Measurements from ENCODE around the gene ALG1.

DNA sequence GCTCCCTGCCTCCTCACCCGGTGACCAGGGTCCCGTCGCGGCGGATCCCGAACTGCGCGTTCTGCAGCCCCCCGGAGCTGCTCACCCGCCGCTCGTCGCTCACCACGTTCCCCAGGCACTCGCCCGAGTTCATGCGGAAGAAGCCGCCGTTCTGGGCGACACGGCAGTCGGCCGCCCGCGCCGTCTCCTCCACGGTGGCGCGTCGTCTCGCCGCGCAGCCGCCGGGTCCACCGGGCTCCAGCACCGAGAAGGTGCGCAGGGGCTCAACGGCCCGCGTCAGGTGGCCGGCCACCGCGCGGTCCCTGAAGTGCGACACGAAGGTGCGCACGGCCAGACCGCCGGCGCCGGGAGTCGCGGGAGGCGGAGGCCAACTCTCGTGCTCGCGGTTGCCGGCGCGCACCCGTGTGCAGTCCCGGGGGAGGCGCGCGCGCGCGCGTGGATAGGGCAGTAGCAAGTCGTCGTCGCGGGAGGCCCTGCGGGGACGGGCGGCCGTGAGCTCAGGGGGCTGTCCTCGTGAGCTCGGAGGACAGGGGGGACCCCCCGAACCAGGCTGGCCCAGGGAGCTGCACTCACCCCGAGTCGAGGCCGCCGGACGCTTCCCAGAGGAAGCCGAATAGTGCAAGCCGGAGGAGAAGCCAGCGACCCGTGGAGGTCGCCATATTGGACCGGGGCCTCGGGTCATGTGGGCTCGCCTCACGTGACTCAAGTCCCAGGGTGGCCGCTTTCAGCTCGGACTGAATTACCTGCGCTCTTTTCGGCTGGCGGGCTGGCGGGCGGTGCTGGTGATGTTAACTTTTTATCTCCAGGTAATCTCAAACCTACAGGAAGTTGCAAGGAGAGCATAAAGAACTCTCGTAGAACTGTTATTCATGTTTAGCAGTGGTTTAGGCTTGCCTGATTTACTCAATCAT lies 38.1 kb upstream of the ALG1 start, which contains the start of gene NAGPA:
- TF ChIP-seq, protein P1, sequence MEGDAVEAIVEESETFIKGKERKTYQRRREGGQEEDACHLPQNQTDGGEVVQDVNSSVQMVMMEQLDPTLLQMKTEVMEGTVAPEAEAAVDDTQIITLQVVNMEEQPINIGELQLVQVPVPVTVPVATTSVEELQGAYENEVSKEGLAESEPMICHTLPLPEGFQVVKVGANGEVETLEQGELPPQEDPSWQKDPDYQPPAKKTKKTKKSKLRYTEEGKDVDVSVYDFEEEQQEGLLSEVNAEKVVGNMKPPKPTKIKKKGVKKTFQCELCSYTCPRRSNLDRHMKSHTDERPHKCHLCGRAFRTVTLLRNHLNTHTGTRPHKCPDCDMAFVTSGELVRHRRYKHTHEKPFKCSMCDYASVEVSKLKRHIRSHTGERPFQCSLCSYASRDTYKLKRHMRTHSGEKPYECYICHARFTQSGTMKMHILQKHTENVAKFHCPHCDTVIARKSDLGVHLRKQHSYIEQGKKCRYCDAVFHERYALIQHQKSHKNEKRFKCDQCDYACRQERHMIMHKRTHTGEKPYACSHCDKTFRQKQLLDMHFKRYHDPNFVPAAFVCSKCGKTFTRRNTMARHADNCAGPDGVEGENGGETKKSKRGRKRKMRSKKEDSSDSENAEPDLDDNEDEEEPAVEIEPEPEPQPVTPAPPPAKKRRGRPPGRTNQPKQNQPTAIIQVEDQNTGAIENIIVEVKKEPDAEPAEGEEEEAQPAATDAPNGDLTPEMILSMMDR (conservative IDR thresholded peaks at IDR 0.05; ENCODE audit: low read depth in 2 of 2), result no peak
- TF ChIP-seq EZH2 (IDR thresholded peaks at IDR 0.05; ENCODE audit: low read depth, unreplicated experiment) (no peak), POLR2AphosphoS5 (IDR thresholded peaks at IDR 0.05; ENCODE audit: low read depth) (peak; percentile 47; the same call in 1 of the 2 replicates), CREB1 (CRISPR knock-in tag; IDR thresholded peaks at IDR 0.05; ENCODE audit: low read depth) (peak; percentile 12; the same call in 1 of the 2 replicates), EZH2phosphoT487 (IDR thresholded peaks at IDR 0.05; ENCODE audit: unreplicated experiment) (no peak), JUNB (IDR thresholded peaks at IDR 0.05; ENCODE audit: unreplicated experiment) (no peak), NANOG (IDR thresholded peaks at IDR 0.05; ENCODE audit: borderline replicate concordance) (no peak)
- TF ChIP-seq, protein P2, sequence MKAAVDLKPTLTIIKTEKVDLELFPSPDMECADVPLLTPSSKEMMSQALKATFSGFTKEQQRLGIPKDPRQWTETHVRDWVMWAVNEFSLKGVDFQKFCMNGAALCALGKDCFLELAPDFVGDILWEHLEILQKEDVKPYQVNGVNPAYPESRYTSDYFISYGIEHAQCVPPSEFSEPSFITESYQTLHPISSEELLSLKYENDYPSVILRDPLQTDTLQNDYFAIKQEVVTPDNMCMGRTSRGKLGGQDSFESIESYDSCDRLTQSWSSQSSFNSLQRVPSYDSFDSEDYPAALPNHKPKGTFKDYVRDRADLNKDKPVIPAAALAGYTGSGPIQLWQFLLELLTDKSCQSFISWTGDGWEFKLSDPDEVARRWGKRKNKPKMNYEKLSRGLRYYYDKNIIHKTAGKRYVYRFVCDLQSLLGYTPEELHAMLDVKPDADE (IDR thresholded peaks at IDR 0.05), result peak; percentile 63; the same call in 1 of the 2 replicates
- TF ChIP-seq, protein P3, sequence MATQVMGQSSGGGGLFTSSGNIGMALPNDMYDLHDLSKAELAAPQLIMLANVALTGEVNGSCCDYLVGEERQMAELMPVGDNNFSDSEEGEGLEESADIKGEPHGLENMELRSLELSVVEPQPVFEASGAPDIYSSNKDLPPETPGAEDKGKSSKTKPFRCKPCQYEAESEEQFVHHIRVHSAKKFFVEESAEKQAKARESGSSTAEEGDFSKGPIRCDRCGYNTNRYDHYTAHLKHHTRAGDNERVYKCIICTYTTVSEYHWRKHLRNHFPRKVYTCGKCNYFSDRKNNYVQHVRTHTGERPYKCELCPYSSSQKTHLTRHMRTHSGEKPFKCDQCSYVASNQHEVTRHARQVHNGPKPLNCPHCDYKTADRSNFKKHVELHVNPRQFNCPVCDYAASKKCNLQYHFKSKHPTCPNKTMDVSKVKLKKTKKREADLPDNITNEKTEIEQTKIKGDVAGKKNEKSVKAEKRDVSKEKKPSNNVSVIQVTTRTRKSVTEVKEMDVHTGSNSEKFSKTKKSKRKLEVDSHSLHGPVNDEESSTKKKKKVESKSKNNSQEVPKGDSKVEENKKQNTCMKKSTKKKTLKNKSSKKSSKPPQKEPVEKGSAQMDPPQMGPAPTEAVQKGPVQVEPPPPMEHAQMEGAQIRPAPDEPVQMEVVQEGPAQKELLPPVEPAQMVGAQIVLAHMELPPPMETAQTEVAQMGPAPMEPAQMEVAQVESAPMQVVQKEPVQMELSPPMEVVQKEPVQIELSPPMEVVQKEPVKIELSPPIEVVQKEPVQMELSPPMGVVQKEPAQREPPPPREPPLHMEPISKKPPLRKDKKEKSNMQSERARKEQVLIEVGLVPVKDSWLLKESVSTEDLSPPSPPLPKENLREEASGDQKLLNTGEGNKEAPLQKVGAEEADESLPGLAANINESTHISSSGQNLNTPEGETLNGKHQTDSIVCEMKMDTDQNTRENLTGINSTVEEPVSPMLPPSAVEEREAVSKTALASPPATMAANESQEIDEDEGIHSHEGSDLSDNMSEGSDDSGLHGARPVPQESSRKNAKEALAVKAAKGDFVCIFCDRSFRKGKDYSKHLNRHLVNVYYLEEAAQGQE (IDR thresholded peaks at IDR 0.05; ENCODE audit: unreplicated experiment), result no peak

Data from GM23338 (cell line).